IMR-90 (cell line): ENCODE measurements around the gene PCYT2. TPM values are rescaled to one million over a fixed set of nuclear protein-coding genes. Genes with fewer than 3 reads are reported as not detected.

Source experiments
- ATAC-seq: fragments of 200-7000 bp; cut with Tn5 transposase; 2 replicates; pipeline ENCODE4 v1.9.1; 2020; ENCODE audit warnings: low read depth, mild to moderate bottlenecking, moderate library complexity
- BruUV-seq: library from RNA; stranded (reverse); fragments of 400-500 nt; replicated peaks from 2 replicates; lab custom pipeline; 2021; lab: Mats Ljungman, UMichigan
- CTCF ChIA-PET: fragments of 300-600 bp; formaldehyde crosslinking; extraction: SDS; loops from one replicate; lab custom pipeline; 2021; ENCODE audit warnings: antibody characterized with exemption; lab: Yijun Ruan, JAX
- POLR2A ChIA-PET: fragments of 300-600 bp; sonication (Branson Sonifier 250); formaldehyde crosslinking; loops from one replicate; lab custom pipeline; 2022; ENCODE audit warnings: antibody characterized with exemption; ENCODE audit not compliant: unreplicated experiment; lab: Charles Lee
- DNase-seq: peaks from one replicate; pipeline ENCODE4 v3.0.0; 2013
- H2AFZ ChIP-seq: replicated peaks from 2 replicates; pipeline ENCODE3; 2013; ENCODE audit warnings: low read length, mild to moderate bottlenecking; ENCODE audit not compliant: poor library complexity
- H2AK5ac ChIP-seq: 2 replicates; pipeline ENCODE4 v1.6.1; 2013; ENCODE audit warnings: low read depth, low read length, inconsistent platforms
- H2AK9ac ChIP-seq: replicated peaks from 2 replicates; pipeline ENCODE3; 2013; ENCODE audit warnings: mild to moderate bottlenecking, low read depth, low read length, moderate library complexity; ENCODE audit not compliant: poor library complexity
- H2BK120ac ChIP-seq: 2 replicates; pipeline ENCODE4 v1.6.1; 2013; ENCODE audit warnings: low read depth, low read length, inconsistent platforms
- H2BK15ac ChIP-seq: 3 replicates; pipeline ENCODE4 v1.6.1; 2013; ENCODE audit warnings: low read depth, low read length, inconsistent platforms
- H2BK20ac ChIP-seq: 2 replicates; pipeline ENCODE4 v1.6.1; 2013; ENCODE audit warnings: low read depth, mild to moderate bottlenecking, inconsistent platforms, low read length, moderate library complexity
- H2BK5ac ChIP-seq: 2 replicates; pipeline ENCODE4 v1.6.1; 2013; ENCODE audit warnings: mild to moderate bottlenecking, low read depth, low read length, inconsistent platforms; ENCODE audit not compliant: poor library complexity, severe bottlenecking
- H3K14ac ChIP-seq: replicated peaks from 2 replicates; pipeline ENCODE4 v1.6.1; 2013; ENCODE audit warnings: low read depth, low read length, inconsistent platforms
- H3K18ac ChIP-seq: 2 replicates; pipeline ENCODE4 v1.6.1; 2013; ENCODE audit warnings: low read depth, low read length, control low read depth
- H3K23ac ChIP-seq: 2 replicates; pipeline ENCODE4 v1.6.1; 2013; ENCODE audit warnings: low read depth, low read length, inconsistent platforms
- H3K27ac ChIP-seq: 2 replicates; pipeline ENCODE4 v1.5.1; 2013; ENCODE audit warnings: mild to moderate bottlenecking, control low read depth, low read length; ENCODE audit not compliant: insufficient read depth
- H3K27me3 ChIP-seq: 2 replicates; pipeline ENCODE4 v1.6.1; 2013; ENCODE audit warnings: low read length; ENCODE audit not compliant: control insufficient read depth, insufficient read depth
- H3K36me3 ChIP-seq: 2 replicates; pipeline ENCODE4 v1.6.1; 2013; ENCODE audit warnings: low read length, mixed read lengths; ENCODE audit not compliant: control insufficient read depth, insufficient read depth
- H3K4ac ChIP-seq: 2 replicates; pipeline ENCODE4 v1.6.1; 2013; ENCODE audit warnings: low read depth, low read length, inconsistent platforms
- H3K4me1 ChIP-seq: 2 replicates; pipeline ENCODE4 v1.6.1; 2013; ENCODE audit warnings: low read length, mixed read lengths; ENCODE audit not compliant: control insufficient read depth, insufficient read depth
- H3K4me2 ChIP-seq: 2 replicates; pipeline ENCODE4 v1.6.1; 2013; ENCODE audit warnings: low read depth, mild to moderate bottlenecking, control low read depth, low read length, moderate library complexity
- H3K4me3 ChIP-seq: 2 replicates; pipeline ENCODE4 v1.5.1; 2013; ENCODE audit warnings: low read depth, mild to moderate bottlenecking, control low read depth, low read length, moderate library complexity; ENCODE audit not compliant: insufficient read depth
- H3K56ac ChIP-seq: 2 replicates; pipeline ENCODE4 v1.6.1; 2013; ENCODE audit warnings: low read length, inconsistent platforms; ENCODE audit not compliant: insufficient read depth; ENCODE audit errors: extremely low read depth
- H3K79me1 ChIP-seq, 2 experiments: 2 replicates each; pipeline ENCODE4 v1.6.1; 2013; ENCODE audit warnings: low read length in 2 of 2, inconsistent platforms in 1 of 2, low read depth in 1 of 2
- H3K9ac ChIP-seq: 2 replicates; pipeline ENCODE4 v1.6.1; 2013; ENCODE audit warnings: low read depth, low read length, control low read depth
- H3K9me1 ChIP-seq: 2 replicates; pipeline ENCODE4 v1.6.1; 2013; ENCODE audit warnings: low read length, inconsistent platforms; ENCODE audit not compliant: insufficient read depth
- H3K9me3 ChIP-seq: 2 replicates; pipeline ENCODE4 v1.6.1; 2013; ENCODE audit warnings: low read length; ENCODE audit not compliant: control insufficient read depth, insufficient read depth
- H4K20me1 ChIP-seq: 2 replicates; pipeline ENCODE4 v1.6.1; 2013; ENCODE audit warnings: low read length, inconsistent platforms; ENCODE audit not compliant: insufficient read depth
- H4K5ac ChIP-seq: 2 replicates; pipeline ENCODE4 v1.6.1; 2013; ENCODE audit warnings: mild to moderate bottlenecking, low read depth, low read length, control low read depth
- H4K8ac ChIP-seq, 2 experiments: 2 replicates each; pipeline ENCODE4 v1.6.1; 2013; ENCODE audit warnings: low read depth in 2 of 2, low read length in 2 of 2, control low read depth in 1 of 2, inconsistent platforms in 1 of 2
- H4K91ac ChIP-seq: 2 replicates; pipeline ENCODE4 v1.6.1; 2013; ENCODE audit warnings: low read depth, low read length, inconsistent platforms; ENCODE audit not compliant: insufficient read depth
- CHD1 ChIP-seq: IDR thresholded peaks from 2 replicates; pipeline ENCODE4 v1.6.1; 2012; ENCODE audit warnings: low read depth, low read length, improper control_type of control experiment
- FOS ChIP-seq: fragments of 150-350 bp; IDR thresholded peaks from 2 replicates; pipeline ENCODE4 v1.6.1; 2016; ENCODE audit warnings: low read depth, low read length
- MAZ ChIP-seq: IDR thresholded peaks from 2 replicates; pipeline ENCODE4 v1.6.1; 2012; ENCODE audit warnings: low read depth, mild to moderate bottlenecking, low read length, improper control_type of control experiment, moderate library complexity, borderline replicate concordance
- MXI1 ChIP-seq: IDR thresholded peaks from 2 replicates; pipeline ENCODE4 v1.6.1; 2012; ENCODE audit warnings: low read depth, mild to moderate bottlenecking, low read length, moderate library complexity, borderline replicate concordance
- POLR2A ChIP-seq: IDR thresholded peaks from 2 replicates; pipeline ENCODE4 v1.6.1; 2012; ENCODE audit warnings: mild to moderate bottlenecking, low read depth, low read length
- RAD21 ChIP-seq: IDR thresholded peaks from 2 replicates; pipeline ENCODE4 v1.6.1; 2012; ENCODE audit warnings: low read length, improper control_type of control experiment
- WGBS, 2 experiments: methylation state at CpG; one replicate each; pipeline versions ENCODE4 v1.1.5 to v1.1.7; 2013; ENCODE audit warnings: missing lambda C conversion rate in 2 of 2; ENCODE audit not compliant: insufficient read length in 1 of 2; ENCODE audit errors: extremely low coverage in 2 of 2; 5-methylcytosine and 5-hydroxymethylcytosine counted together
- dilution Hi-C: fragments of 300-500 bp; cut with HindIII; formaldehyde crosslinking; loops from one replicate; pipeline ENCODE4 v1.14.3; 2018; ENCODE audit warnings: low sequenced_read_pairs; ENCODE audit not compliant: unreplicated experiment
- in situ Hi-C: fragments of 300-500 bp; cut with MboI; formaldehyde crosslinking; loops from 3 replicates; pipeline ENCODE4 v1.14.3; 2019; ENCODE audit warnings: low sequenced_read_pairs, inconsistent platforms, mixed read lengths
- intact Hi-C: fragments of 100-400 bp; cut with micrococcal nuclease; formaldehyde crosslinking; loops from 2 replicates; pipeline ENCODE4 v1.10.0; 2022
- polyA plus RNA-seq, 3 experiments: library from polyadenylated mRNA; depleted of rRNA; stranded (reverse); fragments of >200 nt; gene quantifications; 2 replicates each; pipeline ENCODE4 v1.2.3, GENCODE V29; 2012; ENCODE audit warnings: low replicate concordance in 1 of 3
- total RNA-seq: library from RNA; depleted of rRNA; stranded (reverse); fragments of >200 nt; gene quantifications from 2 replicates; pipeline ENCODE4 v1.2.3, GENCODE V29; 2012

The PCYT2 gene
- total and polyA plus RNA-seq, 2 of the 4 experiments (the other 2 are of a cell fraction), result 37.3 to 38.5 TPM

DNA sequence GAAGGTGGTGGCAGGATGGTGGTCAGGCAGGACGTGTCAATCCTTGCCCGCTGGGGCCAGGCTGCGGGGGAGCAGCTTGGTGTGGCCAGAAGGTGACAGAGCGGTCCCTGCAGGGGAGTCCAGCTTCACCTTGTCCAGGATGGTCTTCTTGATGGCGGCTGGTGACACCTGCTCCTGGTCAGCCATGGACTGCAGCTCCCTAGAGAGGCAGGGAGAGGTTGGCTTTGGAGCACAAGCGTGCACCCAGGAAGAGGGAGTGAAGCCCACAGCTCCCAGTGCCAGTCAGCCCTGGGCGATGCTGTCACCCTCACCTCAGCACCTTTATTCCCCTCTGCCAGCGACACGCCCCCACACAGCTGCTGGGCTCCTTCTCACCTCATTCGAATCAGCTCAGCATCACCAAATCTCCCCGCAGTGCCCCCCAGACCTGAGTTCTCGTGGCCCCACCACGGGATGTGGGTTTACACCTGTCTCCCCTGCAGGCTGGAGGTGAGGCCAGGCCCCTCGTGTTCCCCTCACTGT lies 22.0 kb upstream of the PCYT2 start:
- no peak for DNase-seq
- Histone ChIP-seq H2BK5ac (no peak overlapping the region), H3K9ac (no peak overlapping the region), H3K4me3 (no peak overlapping the region), H4K20me1 (peaks cover 11% of the 10 kb centered on the region), H2AK5ac (no peak overlapping the region), H4K5ac (no peak overlapping the region), H3K56ac (no peak overlapping the region), H3K4me2 (no peak overlapping the region), H2BK120ac (no peak overlapping the region), H3K18ac (no peak overlapping the region), H2BK15ac (no peak overlapping the region), H3K9me1 (peaks cover 8% of the 10 kb centered on the region), H3K27ac (no peak overlapping the region), H2BK20ac (no peak overlapping the region), H3K14ac (no peak overlapping the region), H2AFZ (no peak overlapping the region), H3K27me3 (no peaks in the 10 kb centered on the region), H4K91ac (no peak overlapping the region), H3K4me1 (peaks cover 10% of the 10 kb centered on the region), H3K79me1 (peaks cover 16 to 47% of the 10 kb centered on the region in 2 experiments), H3K36me3 (peaks cover 27% of the 10 kb centered on the region; the same call in 1 of the 2 replicates), H2AK9ac (no peak overlapping the region), H4K8ac (no peak overlapping the region), H3K4ac (no peak overlapping the region), H3K9me3 (no peaks in the 10 kb centered on the region), H3K23ac (no peak overlapping the region)
- TF ChIP-seq FOS, result no peak
- TF ChIP-seq CHD1, result no peak
- no peak for TF ChIP-seq MXI1
- no peak for TF ChIP-seq POLR2A
- no peak for TF ChIP-seq RAD21
- TF ChIP-seq MAZ, result no peak
- in situ Hi-C loops (no loop called here), intact Hi-C loops (no loop called here), dilution Hi-C loops (no loop called here)
- no TSS peak for BruUV-seq
- ATAC-seq, result no peak
- 100% methylated on average over 3 of the region's 14 CpGs; no CpG with 5 or more reads in 1 of the 2 experiments for WGBS, 2 experiments
- POLR2A ChIA-PET, result no interaction called here
- CTCF ChIA-PET, result no interaction called here
